HG03175 (cell line): ENCODE data around the gene NUP62.

Source experiments
- ATAC-seq: cut with Tn5 transposase; IDR thresholded peaks from one replicate; pipeline ENCODE4 v1.9.1; 2021; ENCODE audit warnings: mild to moderate bottlenecking, moderate library complexity; ENCODE audit not compliant: unreplicated experiment

Gene NUP62

GRCh38 chr19:49906879-49907564 lies 22.3 kb downstream of the NUP62 start:
- no peak for ATAC-seq

- ATAC-seq = no peak
These were observed 25.2 kb downstream of the NUP62 start for GRCh38 chr19:49904136-49904535.

- peak; percentile 69 for ATAC-seq
These were observed 32.3 kb downstream of the NUP62 start, which contains the start of gene IL4I1 for GRCh38 chr19:49896863-49897621. IL4I1 (minus strand) TSS chr19:49896887; CDS start chr19:49896160, 727 bp downstream.

GRCh38 chr19:49895566-49896297 lies 33.6 kb downstream of the NUP62 start:
- ATAC-seq = no peak

- no peak for ATAC-seq
These were observed 34.3 kb downstream of the NUP62 start for GRCh38 chr19:49894879-49895565.

GRCh38 chr19:49894011-49894664 lies 35.2 kb downstream of the NUP62 start:
- no peak for ATAC-seq

GRCh38 chr19:49892716-49893115 lies 36.6 kb downstream of the NUP62 start:
- no peak for ATAC-seq

- no peak for ATAC-seq
These were observed 37.9 kb downstream of the NUP62 start for GRCh38 chr19:49891393-49891792.

GRCh38 chr19:49890349-49891311 lies 38.7 kb downstream of the NUP62 start:
- ATAC-seq = no peak

GRCh38 chr19:49889687-49890348 lies 39.5 kb downstream of the NUP62 start:
- no peak for ATAC-seq

GRCh38 chr19:49889038-49889686 lies 40.1 kb downstream of the NUP62 start:
- ATAC-seq = no peak

GRCh38 chr19:49888510-49888824 lies 40.8 kb downstream of the NUP62 start:
- ATAC-seq = no peak

- ATAC-seq = no peak
These were observed 41.4 kb downstream of the NUP62 start for GRCh38 chr19:49887665-49888509.

- no peak for ATAC-seq
These were observed 42.2 kb downstream of the NUP62 start for GRCh38 chr19:49887037-49887664.

- no peak for ATAC-seq
These were observed 44.5 kb downstream of the NUP62 start for GRCh38 chr19:49884760-49885159.

GRCh38 chr19:49884109-49884508 lies 45.2 kb downstream of the NUP62 start:
- no peak for ATAC-seq

GRCh38 chr19:49883094-49883493 lies 46.2 kb downstream of the NUP62 start:
- ATAC-seq = no peak
